Mucosa of descending colon (tissue), 3 donors: Measurements from ENCODE around the gene HSD11B1L. TPM values are rescaled to one million over a fixed set of nuclear protein-coding genes. Genes with fewer than 3 reads are reported as not detected.

Experiments used
- ATAC-seq: fragments of 200-7000 bp; cut with Tn5 transposase; one replicate; pipeline ENCODE4 v1.9.1; 2020; ENCODE audit warnings: mild to moderate bottlenecking, moderate library complexity
- DNase-seq, 3 donors: peaks; one replicate each; pipeline ENCODE4 v3.0.0-alpha.2; 2020
- H3K36me3 ChIP-seq: fragments of 200-600 bp; one replicate; pipeline ENCODE4 v1.8.0; 2021; ENCODE audit warnings: low read depth, mild to moderate bottlenecking
- H3K4me1 ChIP-seq: fragments of 200-600 bp; one replicate; pipeline ENCODE4 v1.8.0; 2021; ENCODE audit warnings: low read depth, mild to moderate bottlenecking
- H3K4me3 ChIP-seq: fragments of 200-600 bp; one replicate; pipeline ENCODE4 v1.8.0; 2021; ENCODE audit warnings: mild to moderate bottlenecking
- H3K9me3 ChIP-seq: fragments of 200-600 bp; one replicate; pipeline ENCODE4 v1.8.0; 2021; ENCODE audit warnings: mild to moderate bottlenecking
- CTCF ChIP-seq: fragments of 200-600 bp; IDR thresholded peaks from one replicate; pipeline ENCODE4 v1.8.0; 2022; ENCODE audit warnings: antibody characterized with exemption, mild to moderate bottlenecking
- intact Hi-C, 2 donors: fragments of 100-400 bp; cut with DNase I in 1 of 2; cut with micrococcal nuclease in 1 of 2; formaldehyde crosslinking; loops; one replicate each; pipeline versions ENCODE4 v1.11.0 to v1.11.1; 2022; cut with DNase I, micrococcal nuclease
- long read RNA-seq, 2 donors: library from polyadenylated mRNA; unstranded; transcript quantifications; one replicate each; pipeline ENCODE4 v2.0.0, GENCODE V29; 2019 to 2021
- total RNA-seq, 3 donors: library from RNA; stranded (reverse); fragmentation: NEBNext Ultra II Directional in 2 of 3; extraction: Animal tissue kit (Norgen Biotek cat#: 25700) in 2 of 3; gene quantifications; one replicate each; pipeline versions ENCODE4 v1.2.1 to v1.2.4, GENCODE V29; 2021 to 2023
- donor health status: DM: no; HTN: no; CAD: no; lungs with moderate emphysema.
- donor health status: DM: no; HTN: no; CAD: no.
- donor health status: DM: no; HTN: yes; CAD: no.

Gene HSD11B1L
- 1 to 10 TPM; 2.3 to 8.2 (median 3.3) TPM for total RNA-seq
- long read RNA-seq, donor 1, transcript HSD11B1L-201 (6 exons, 1,457 nt) = major isoform, 5 of 23 reads
- long read RNA-seq, donor 1, partial matches to known transcripts = 4 of 23 reads
- long read RNA-seq, donor 1, other reads (novel, unspliced or antisense) = 2 of 23 reads
- long read RNA-seq, donor 2, partial matches to known transcripts = 0 of 3 reads
- long read RNA-seq, donor 2, other reads (novel, unspliced or antisense) = 1 of 3 reads

DNA sequence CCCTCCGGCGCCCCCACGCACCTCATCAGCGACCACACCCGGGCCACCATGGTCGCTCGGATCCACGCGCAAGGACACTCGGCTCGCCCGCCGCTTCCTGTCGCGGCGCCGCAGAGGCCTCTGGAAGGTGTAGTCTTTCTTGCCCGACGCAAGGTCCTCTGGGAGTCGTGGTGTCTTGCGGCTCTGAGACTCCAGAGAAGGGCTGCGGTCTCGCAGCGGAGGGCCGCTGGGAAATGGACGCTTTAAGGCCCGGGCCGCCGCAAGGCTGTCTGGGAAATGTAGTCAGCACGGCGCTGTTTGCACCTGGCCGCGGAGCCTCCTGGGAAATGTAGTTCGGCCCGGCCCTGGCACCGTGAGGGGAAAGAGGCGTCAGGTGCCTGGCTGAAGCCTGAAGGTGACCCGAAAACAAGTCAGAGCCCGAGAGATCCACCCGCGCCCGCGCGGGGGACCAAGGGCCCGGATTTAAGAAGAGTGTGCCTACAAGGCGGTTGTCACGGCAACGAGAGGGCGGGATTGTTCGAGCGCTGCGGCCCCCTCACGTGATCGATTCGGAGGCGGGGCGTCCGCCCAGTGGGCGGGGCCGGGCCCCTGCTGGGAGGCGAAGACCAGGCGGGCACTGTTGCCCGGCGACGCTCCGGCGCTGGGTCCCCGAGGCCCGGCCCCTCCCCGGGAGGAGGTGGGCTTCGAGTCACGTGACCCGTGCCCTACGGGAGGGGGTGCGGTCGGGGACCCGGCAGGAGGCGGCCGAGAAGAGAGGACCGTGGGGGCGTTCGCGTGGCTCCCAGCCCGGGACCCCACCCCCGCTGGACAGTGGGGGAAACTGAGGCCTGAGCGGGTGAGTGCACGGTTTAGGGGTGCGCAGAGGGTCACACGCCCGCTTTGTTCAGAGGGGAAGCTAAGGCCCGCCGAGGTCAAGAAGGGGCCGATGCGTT is at the start of gene HSD11B1L, which contains the start of gene MICOS13:
TSS of gene HSD11B1L (plus strand) at position 591 of the 932 bp plus-strand sequence. CDS start 3,806 bp downstream, outside the sequence.
TSS of gene MICOS13 (minus strand) at position 80 of the 932 bp plus-strand sequence. CDS start at position 50, 30 bp downstream.
- TF ChIP-seq CTCF = no peak
- DNase-seq (peak; percentile 99 to 100 (median 99)), ATAC-seq (peak; percentile 94)
- Histone ChIP-seq H3K4me1 (peaks cover 13% of the 10 kb centered on the region), H3K4me3 (peak within 1 kb of the TSS; percentile 68), H3K9me3 (no peaks in the 10 kb centered on the region), H3K36me3 (no peaks in the 10 kb centered on the region)
- intact Hi-C loops = no loop called here

DNA sequence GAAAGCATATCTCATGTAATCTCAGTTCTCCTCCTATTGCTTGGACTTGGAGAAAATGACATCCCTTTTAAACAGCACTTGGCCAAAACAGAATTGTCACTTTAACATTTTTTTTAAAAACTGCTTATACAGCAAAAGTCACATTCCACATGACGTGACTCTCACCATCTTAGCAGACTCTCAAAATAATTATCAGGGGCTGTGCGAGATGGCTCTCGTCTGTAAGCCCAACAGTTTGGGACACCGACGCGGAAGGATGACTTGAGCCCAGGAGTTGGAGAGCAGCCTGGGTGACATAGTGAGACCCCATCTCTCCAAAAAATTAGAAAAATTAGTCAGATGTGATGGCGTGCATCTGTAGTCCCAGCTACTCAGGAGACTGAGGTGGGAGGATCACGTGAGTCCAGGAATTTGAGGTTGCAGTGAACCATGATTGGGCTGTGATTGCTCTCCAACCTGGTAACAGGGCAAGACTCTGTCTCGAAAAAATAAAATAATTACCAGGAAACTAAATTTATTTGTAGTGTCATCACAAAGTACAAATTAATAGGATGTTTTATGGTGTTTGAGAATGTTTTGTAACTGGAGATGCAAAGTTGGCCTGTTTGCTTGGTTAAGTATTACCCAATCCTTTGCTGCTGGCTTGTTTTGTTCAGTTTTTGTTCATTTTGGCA is 49.1 kb upstream of the HSD11B1L start:
- TF ChIP-seq CTCF = no peak
- intact Hi-C loops = no loop called here
- ATAC-seq (no peak), DNase-seq (no peak)
- Histone ChIP-seq H3K36me3 (peaks cover 8% of the 10 kb centered on the region), H3K9me3 (no peaks in the 10 kb centered on the region), H3K4me3 (no peak overlapping the region), H3K4me1 (peaks cover 30% of the 10 kb centered on the region)

- H3K36me3 ChIP-seq = peaks cover 5% of the 10 kb centered on the region
- DNase-seq = no peak
- no peak for TF ChIP-seq CTCF
- intact Hi-C loops = no loop called here
- peaks cover 30% of the 10 kb centered on the region for H3K4me1 ChIP-seq
- no peak overlapping the region for H3K4me3 ChIP-seq
- no peaks in the 10 kb centered on the region for H3K9me3 ChIP-seq
- ATAC-seq = no peak
Measured at GRCh38 chr19:5632241-5632612, 48.6 kb upstream of the HSD11B1L start.

DNA sequence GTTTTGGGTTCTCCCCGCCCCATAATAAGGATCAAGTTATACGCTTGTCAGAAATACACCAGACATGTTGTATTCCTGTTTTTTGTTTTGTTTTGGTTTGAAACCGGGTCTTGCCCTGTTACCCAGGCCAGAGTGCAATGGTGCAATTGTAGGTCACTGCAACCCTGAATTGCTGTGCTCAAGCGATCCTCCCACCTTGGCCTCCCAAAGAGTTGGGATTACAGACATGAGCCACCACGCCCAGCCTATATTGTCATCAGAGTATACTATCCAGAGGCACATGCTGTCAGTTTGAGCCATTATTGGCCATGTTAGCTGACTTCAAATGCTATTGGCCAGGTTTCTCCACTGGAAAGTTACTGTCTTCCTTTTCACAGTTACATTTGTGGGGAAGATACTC is 48.2 kb upstream of the HSD11B1L start:
- Histone ChIP-seq H3K4me1 (peaks cover 28% of the 10 kb centered on the region), H3K9me3 (no peaks in the 10 kb centered on the region), H3K4me3 (no peak overlapping the region), H3K36me3 (peaks cover under 1% of the 10 kb centered on the region)
- intact Hi-C loops = no loop called here
- no peak for DNase-seq
- peak; percentile 34 for ATAC-seq
- TF ChIP-seq CTCF = no peak

- no peak for ATAC-seq
- no peaks in the 10 kb centered on the region for H3K36me3 ChIP-seq
- no peak for DNase-seq
- no peak for TF ChIP-seq CTCF
- H3K4me3 ChIP-seq = no peak overlapping the region
- H3K9me3 ChIP-seq = no peaks in the 10 kb centered on the region
- peaks cover 11% of the 10 kb centered on the region for H3K4me1 ChIP-seq
- intact Hi-C loops = no loop called here
Measured at GRCh38 chr19:5635427-5635826, 45.4 kb upstream of the HSD11B1L start.
